ENCODE results near the gene SBF2.

DNA sequence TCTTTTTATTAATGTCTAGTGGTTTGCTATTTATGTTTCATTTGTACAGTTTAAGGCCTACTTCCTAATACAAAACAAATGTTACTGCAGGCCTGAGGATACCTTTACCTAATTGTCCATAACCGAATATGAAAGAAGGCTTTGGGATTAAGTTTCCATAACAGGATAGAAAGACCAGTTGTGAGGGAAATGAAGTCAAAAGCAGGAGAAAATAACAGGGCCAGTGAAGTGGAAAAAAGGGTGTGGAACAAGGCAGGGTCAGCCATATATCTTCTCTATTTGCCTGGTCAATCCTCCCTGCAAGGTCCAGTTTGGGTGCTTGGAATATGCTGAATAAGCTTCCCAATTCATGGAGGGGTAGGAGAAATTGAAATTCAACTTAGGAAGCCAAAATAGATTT, 418.6 kb downstream of the SBF2 start:
- TF ChIP-seq, protein P1, sequence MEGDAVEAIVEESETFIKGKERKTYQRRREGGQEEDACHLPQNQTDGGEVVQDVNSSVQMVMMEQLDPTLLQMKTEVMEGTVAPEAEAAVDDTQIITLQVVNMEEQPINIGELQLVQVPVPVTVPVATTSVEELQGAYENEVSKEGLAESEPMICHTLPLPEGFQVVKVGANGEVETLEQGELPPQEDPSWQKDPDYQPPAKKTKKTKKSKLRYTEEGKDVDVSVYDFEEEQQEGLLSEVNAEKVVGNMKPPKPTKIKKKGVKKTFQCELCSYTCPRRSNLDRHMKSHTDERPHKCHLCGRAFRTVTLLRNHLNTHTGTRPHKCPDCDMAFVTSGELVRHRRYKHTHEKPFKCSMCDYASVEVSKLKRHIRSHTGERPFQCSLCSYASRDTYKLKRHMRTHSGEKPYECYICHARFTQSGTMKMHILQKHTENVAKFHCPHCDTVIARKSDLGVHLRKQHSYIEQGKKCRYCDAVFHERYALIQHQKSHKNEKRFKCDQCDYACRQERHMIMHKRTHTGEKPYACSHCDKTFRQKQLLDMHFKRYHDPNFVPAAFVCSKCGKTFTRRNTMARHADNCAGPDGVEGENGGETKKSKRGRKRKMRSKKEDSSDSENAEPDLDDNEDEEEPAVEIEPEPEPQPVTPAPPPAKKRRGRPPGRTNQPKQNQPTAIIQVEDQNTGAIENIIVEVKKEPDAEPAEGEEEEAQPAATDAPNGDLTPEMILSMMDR (IDR thresholded peaks at IDR 0.05; ENCODE audit: borderline replicate concordance, extremely low read depth, low read length, poor library complexity, severe bottlenecking), result no peak
- TF ChIP-seq EZH2 (IDR thresholded peaks at IDR 0.05; ENCODE audit: borderline replicate concordance, low read depth, low read length, severe bottlenecking), result no peak
